ENCODE data around the gene RTL5.

GRCh38 chrX:72089254-72089653 is 42.5 kb downstream of the RTL5 start:
- TF ChIP-seq CTCF (optimal IDR thresholded peaks at IDR 0.05 in 1 of 3, IDR thresholded peaks at IDR 0.05 in 1 of 3, conservative IDR thresholded peaks at IDR 0.05 in 1 of 3; ENCODE audit: extremely low read depth in 1 of 3, insufficient read depth in 2 of 3, low read length in 3 of 3): no peak
- no peak for TF ChIP-seq EZH2 (IDR thresholded peaks at IDR 0.05; ENCODE audit: low read length)
